SH-SY5Y (cell line): Measurements from ENCODE around the gene PYCR2.

Experiments used
- GATA2 ChIP-seq: IDR thresholded peaks from 2 replicates; pipeline ENCODE4 v1.6.1; 2011; ENCODE audit warnings: mild to moderate bottlenecking, low read depth, low read length
- GATA3 ChIP-seq: IDR thresholded peaks from 2 replicates; pipeline ENCODE4 v1.6.1; 2011; ENCODE audit warnings: low read depth, mild to moderate bottlenecking, low read length, moderate library complexity

- no peak for TF ChIP-seq GATA2
- TF ChIP-seq GATA3, result no peak
Measured at GRCh38 chr1:225896494-225896893, 27.6 kb downstream of the PYCR2 start.
